ENCODE data around the gene LRRC8B.

DNA sequence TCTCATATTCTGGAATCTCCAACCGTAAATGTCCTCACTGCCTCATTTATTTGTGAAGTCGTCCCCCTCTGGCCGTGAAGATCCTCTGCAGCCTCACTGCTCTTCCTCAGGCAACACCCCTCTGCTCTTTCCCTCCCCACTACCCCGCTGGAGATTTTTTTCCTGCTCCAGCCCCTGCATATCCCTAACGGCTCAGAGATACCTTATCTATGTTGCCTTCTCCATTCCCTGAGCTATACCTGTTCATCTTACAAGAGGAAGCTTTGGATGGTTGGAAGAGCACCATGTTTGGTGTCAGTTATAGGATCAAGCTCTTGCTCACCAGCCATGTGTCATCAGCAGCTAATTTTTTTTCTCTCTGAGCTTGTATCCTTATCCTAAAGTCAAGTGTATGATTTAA, 26.4 kb downstream of the LRRC8B start:
- TF ChIP-seq EP300 (IDR thresholded peaks at IDR 0.05) (no peak), CTCF (IDR thresholded peaks at IDR 0.05) (no peak)
